ENCODE results near the gene JUN. TPM values are rescaled to one million over a fixed set of nuclear protein-coding genes. Genes with fewer than 3 reads are reported as not detected.

JUN gene
- total RNA-seq, 1 donor from 2014 or later, result 10.2 TPM

GRCh38 chr1:58796416-58796815 is 12.6 kb upstream of the JUN start:
- no peak overlapping the region for H3K4me3 ChIP-seq
- no peak overlapping the region for H3K27ac ChIP-seq
- no peak overlapping the region for H3K27ac Mint-ChIP-seq
- no peaks in the 10 kb centered on the region for H3K4me1 ChIP-seq
- no peaks in the 10 kb centered on the region for H3K4me1 Mint-ChIP-seq
- H3K27me3 ChIP-seq, result no peaks in the 10 kb centered on the region
- H3K9me3 ChIP-seq (ENCODE audit: low read depth), result no peaks in the 10 kb centered on the region
- H3K9ac ChIP-seq, result no peak overlapping the region
- no peak for TF ChIP-seq EZH2 (IDR thresholded peaks at IDR 0.05)
- TF ChIP-seq, protein P1, sequence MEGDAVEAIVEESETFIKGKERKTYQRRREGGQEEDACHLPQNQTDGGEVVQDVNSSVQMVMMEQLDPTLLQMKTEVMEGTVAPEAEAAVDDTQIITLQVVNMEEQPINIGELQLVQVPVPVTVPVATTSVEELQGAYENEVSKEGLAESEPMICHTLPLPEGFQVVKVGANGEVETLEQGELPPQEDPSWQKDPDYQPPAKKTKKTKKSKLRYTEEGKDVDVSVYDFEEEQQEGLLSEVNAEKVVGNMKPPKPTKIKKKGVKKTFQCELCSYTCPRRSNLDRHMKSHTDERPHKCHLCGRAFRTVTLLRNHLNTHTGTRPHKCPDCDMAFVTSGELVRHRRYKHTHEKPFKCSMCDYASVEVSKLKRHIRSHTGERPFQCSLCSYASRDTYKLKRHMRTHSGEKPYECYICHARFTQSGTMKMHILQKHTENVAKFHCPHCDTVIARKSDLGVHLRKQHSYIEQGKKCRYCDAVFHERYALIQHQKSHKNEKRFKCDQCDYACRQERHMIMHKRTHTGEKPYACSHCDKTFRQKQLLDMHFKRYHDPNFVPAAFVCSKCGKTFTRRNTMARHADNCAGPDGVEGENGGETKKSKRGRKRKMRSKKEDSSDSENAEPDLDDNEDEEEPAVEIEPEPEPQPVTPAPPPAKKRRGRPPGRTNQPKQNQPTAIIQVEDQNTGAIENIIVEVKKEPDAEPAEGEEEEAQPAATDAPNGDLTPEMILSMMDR (IDR thresholded peaks at IDR 0.05), result no peak
- TF ChIP-seq EZH2phosphoT487 (IDR thresholded peaks at IDR 0.05), result no peak
- no peaks in the 10 kb centered on the region for H3K9me3 Mint-ChIP-seq
- H3K4me3 Mint-ChIP-seq, result no peak overlapping the region
- H2AFZ ChIP-seq (replicated peaks), result no peak overlapping the region
- H4K20me1 ChIP-seq (ENCODE audit: low read depth), result no peaks in the 10 kb centered on the region
- no peaks in the 10 kb centered on the region for H3K79me2 ChIP-seq (ENCODE audit: low read depth)
- H3K36me3 ChIP-seq, result no peaks in the 10 kb centered on the region
- DNase-seq (ENCODE audit: low spot score), result no peak
- no peaks in the 10 kb centered on the region for H3K36me3 Mint-ChIP-seq
- H3F3A ChIP-seq (ENCODE audit: low read depth), result no peaks in the 10 kb centered on the region
- peaks cover 6% of the 10 kb centered on the region for H3K27me3 Mint-ChIP-seq (ENCODE audit: insufficient read depth, low read depth)
- no peak overlapping the region for H3K4me2 ChIP-seq

GRCh38 chr1:58794585-58794984 is 10.7 kb upstream of the JUN start:
- no peak for DNase-seq (ENCODE audit: low spot score)
- H3K9me3 Mint-ChIP-seq, result no peaks in the 10 kb centered on the region
- peaks cover 5% of the 10 kb centered on the region for H3K27me3 Mint-ChIP-seq (ENCODE audit: insufficient read depth, low read depth)
- Histone ChIP-seq H3K79me2 (ENCODE audit: low read depth) (no peaks in the 10 kb centered on the region), H3K9ac (no peak overlapping the region), H4K20me1 (ENCODE audit: low read depth) (no peaks in the 10 kb centered on the region), H3K9me3 (ENCODE audit: low read depth) (no peaks in the 10 kb centered on the region), H3K27ac (no peak overlapping the region), H3K4me1 (no peaks in the 10 kb centered on the region), H3K27me3 (no peaks in the 10 kb centered on the region), H3F3A (ENCODE audit: low read depth) (no peaks in the 10 kb centered on the region), H3K4me3 (no peak overlapping the region), H3K36me3 (no peaks in the 10 kb centered on the region), H2AFZ (replicated peaks) (no peak overlapping the region), H3K4me2 (no peak overlapping the region)
- no peaks in the 10 kb centered on the region for H3K36me3 Mint-ChIP-seq
- H3K27ac Mint-ChIP-seq, result no peak overlapping the region
- no peak overlapping the region for H3K4me3 Mint-ChIP-seq
- TF ChIP-seq, protein P1 (IDR thresholded peaks at IDR 0.05), result no peak
- TF ChIP-seq EZH2 (IDR thresholded peaks at IDR 0.05) (no peak), EZH2phosphoT487 (IDR thresholded peaks at IDR 0.05) (no peak)
- peaks cover 3% of the 10 kb centered on the region for H3K4me1 Mint-ChIP-seq

GRCh38 chr1:58792846-58793245 is 9.0 kb upstream of the JUN start:
- H3K4me2 ChIP-seq, result no peak overlapping the region
- H3F3A ChIP-seq (ENCODE audit: low read depth), result no peaks in the 10 kb centered on the region
- H3K27ac ChIP-seq, result no peak overlapping the region
- H3K4me3 Mint-ChIP-seq, result no peak overlapping the region
- H4K20me1 ChIP-seq (ENCODE audit: low read depth), result no peaks in the 10 kb centered on the region
- no peak overlapping the region for H3K9ac ChIP-seq
- no peaks in the 10 kb centered on the region for H3K79me2 ChIP-seq (ENCODE audit: low read depth)
- H3K9me3 ChIP-seq (ENCODE audit: low read depth), result no peaks in the 10 kb centered on the region
- H3K27ac Mint-ChIP-seq, result no peak overlapping the region
- H3K4me1 Mint-ChIP-seq, result peaks cover 3% of the 10 kb centered on the region
- peaks cover 2% of the 10 kb centered on the region for H3K9me3 Mint-ChIP-seq
- H3K4me3 ChIP-seq, result no peak overlapping the region
- H3K36me3 ChIP-seq, result no peaks in the 10 kb centered on the region
- DNase-seq (ENCODE audit: low spot score), result no peak
- no peak overlapping the region for H2AFZ ChIP-seq (replicated peaks)
- no peaks in the 10 kb centered on the region for H3K27me3 ChIP-seq
- no peaks in the 10 kb centered on the region for H3K36me3 Mint-ChIP-seq
- TF ChIP-seq EZH2phosphoT487 (IDR thresholded peaks at IDR 0.05) (no peak), EZH2 (IDR thresholded peaks at IDR 0.05) (no peak)
- TF ChIP-seq, protein P1 (IDR thresholded peaks at IDR 0.05), result no peak
- no peaks in the 10 kb centered on the region for H3K27me3 Mint-ChIP-seq (ENCODE audit: insufficient read depth, low read depth)
- H3K4me1 ChIP-seq, result no peaks in the 10 kb centered on the region

Data from neural progenitor cell (in vitro differentiated cells).